Measurements from ENCODE around the gene USF2.

- TF ChIP-seq CTCF (conservative IDR thresholded peaks at IDR 0.05): no peak
- no peak for TF ChIP-seq ZFX (IDR thresholded peaks at IDR 0.05)
These were observed 2.8 kb downstream of the USF2 start for GRCh38 chr19:35271546-35271945.
